ENCODE data around the gene ZC3H12D.

Gene ZC3H12D

GRCh38 chr6:149455031-149455732 is 29.6 kb downstream of the ZC3H12D start:
- H3K36me3 Mint-ChIP-seq (ENCODE audit: low read depth), result no peaks in the 10 kb centered on the region
- peaks cover 28% of the 10 kb centered on the region for H3K27me3 Mint-ChIP-seq (ENCODE audit: low read depth, poor library complexity)
- no peak for DNase-seq
- H3K9me3 Mint-ChIP-seq, result no peaks in the 10 kb centered on the region
- no peak overlapping the region for H3K4me3 Mint-ChIP-seq
- H3K4me1 Mint-ChIP-seq, result peaks cover 21% of the 10 kb centered on the region
- no peak overlapping the region for H3K27ac Mint-ChIP-seq
- no peak for TF ChIP-seq CTCF (IDR thresholded peaks at IDR 0.05)

DNA sequence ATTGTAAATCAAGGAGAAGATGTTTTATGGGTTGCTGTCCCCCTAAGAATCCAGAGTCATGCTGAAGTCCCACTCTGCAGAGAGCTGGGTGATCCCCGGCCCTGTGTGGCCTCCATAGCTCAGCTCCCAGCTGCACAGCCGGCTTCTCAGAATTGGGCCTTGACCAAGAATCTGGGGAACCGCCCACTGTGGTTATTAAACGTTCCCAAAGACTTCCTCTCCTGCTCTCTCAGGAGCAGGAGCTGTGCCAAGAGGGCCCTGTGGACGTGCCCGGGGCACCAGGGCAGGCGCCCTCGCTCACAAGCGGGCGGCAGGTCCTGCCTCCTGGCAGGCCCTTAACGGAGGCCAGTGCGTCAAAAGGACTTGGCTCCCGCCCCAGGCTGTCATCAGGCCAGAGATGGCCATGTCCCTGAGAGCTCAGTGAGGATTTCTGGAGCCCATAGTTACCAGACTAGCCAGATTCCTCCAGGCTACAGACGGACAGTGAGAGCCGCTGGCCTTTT is 30.4 kb downstream of the ZC3H12D start:
- TF ChIP-seq CTCF (IDR thresholded peaks at IDR 0.05), result no peak
- Mint-ChIP-seq H3K27me3 (ENCODE audit: low read depth, poor library complexity) (peaks cover 34% of the 10 kb centered on the region), H3K4me1 (peaks cover 26% of the 10 kb centered on the region), H3K27ac (no peak overlapping the region), H3K9me3 (no peaks in the 10 kb centered on the region), H3K36me3 (ENCODE audit: low read depth) (no peaks in the 10 kb centered on the region), H3K4me3 (no peak overlapping the region)
- no peak for DNase-seq

DNA sequence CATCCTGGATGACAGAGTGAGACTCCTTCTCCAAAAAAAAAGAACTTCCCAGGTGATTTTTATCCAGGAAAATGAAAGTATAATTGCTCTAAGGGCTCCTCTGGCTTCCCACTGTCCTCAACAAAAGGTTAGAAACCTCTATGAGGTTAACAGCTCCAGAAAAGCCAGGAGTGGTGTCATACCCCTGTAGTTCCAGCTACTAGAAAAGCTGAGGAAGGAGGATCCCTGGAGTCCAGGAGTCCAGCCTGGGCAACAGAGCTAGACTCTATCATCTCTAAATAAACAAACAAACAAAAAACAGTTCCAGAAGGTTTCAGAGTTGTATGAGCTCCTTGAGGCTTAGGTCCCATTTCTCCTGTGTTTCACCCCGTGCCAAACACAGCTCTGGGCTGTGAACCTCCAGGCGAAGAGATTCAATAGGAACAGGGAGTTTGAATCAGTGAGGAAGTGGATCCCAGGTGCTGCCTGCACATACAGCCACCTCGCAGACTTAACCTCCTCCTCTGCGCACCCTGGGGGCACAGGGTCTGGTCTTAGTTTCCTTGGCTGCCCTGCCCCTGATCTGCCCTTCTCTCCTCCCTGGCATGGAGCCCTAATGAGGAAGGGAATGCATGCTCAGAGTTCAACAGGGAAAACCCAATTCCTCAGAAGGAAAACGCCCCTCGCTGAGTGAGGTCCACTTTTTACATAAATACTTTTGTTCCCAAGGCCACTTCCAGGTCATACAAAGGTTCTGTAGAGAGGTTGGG is 31.0 kb downstream of the ZC3H12D start:
- Mint-ChIP-seq H3K9me3 (no peaks in the 10 kb centered on the region), H3K4me3 (no peak overlapping the region), H3K36me3 (ENCODE audit: low read depth) (no peaks in the 10 kb centered on the region), H3K27ac (no peak overlapping the region), H3K4me1 (peaks cover 30% of the 10 kb centered on the region), H3K27me3 (ENCODE audit: low read depth, poor library complexity) (peaks cover 34% of the 10 kb centered on the region)
- DNase-seq, result no peak
- TF ChIP-seq CTCF (IDR thresholded peaks at IDR 0.05), result no peak

- no peak for TF ChIP-seq CTCF (IDR thresholded peaks at IDR 0.05)
- H3K27me3 Mint-ChIP-seq (ENCODE audit: low read depth, poor library complexity), result peaks cover 34% of the 10 kb centered on the region
- no peak for DNase-seq
- H3K36me3 Mint-ChIP-seq (ENCODE audit: low read depth), result no peaks in the 10 kb centered on the region
- H3K4me3 Mint-ChIP-seq, result peak overlapping the region; percentile 47
- no peak overlapping the region for H3K27ac Mint-ChIP-seq
- H3K9me3 Mint-ChIP-seq, result no peaks in the 10 kb centered on the region
- H3K4me1 Mint-ChIP-seq, result peaks cover 36% of the 10 kb centered on the region
Measured at GRCh38 chr6:149452037-149452939, 32.5 kb downstream of the ZC3H12D start.

GRCh38 chr6:149451376-149452036 is 33.3 kb downstream of the ZC3H12D start:
- peak; percentile 65 for DNase-seq
- Mint-ChIP-seq H3K4me3 (peak overlapping the region; percentile 47), H3K27ac (no peak overlapping the region), H3K4me1 (peaks cover 36% of the 10 kb centered on the region), H3K9me3 (no peaks in the 10 kb centered on the region), H3K27me3 (ENCODE audit: low read depth, poor library complexity) (peaks cover 30% of the 10 kb centered on the region), H3K36me3 (ENCODE audit: low read depth) (no peaks in the 10 kb centered on the region)
- TF ChIP-seq CTCF (IDR thresholded peaks at IDR 0.05), result no peak

Data from nephron progenitor cell (in vitro differentiated cells).